Keratinocyte (primary cell): ENCODE results near the gene FXYD1.

Experiments
- EZH2 ChIP-seq: IDR thresholded peaks from one replicate; pipeline ENCODE4 v1.6.1; 2012; ENCODE audit warnings: inconsistent platforms, mild to moderate bottlenecking, low read length, moderate library complexity
- TF ChIP-seq, protein P1 (sequence below), 3 experiments: IDR thresholded peaks in 1 of 3; conservative IDR thresholded peaks in 1 of 3; optimal IDR thresholded peaks in 1 of 3; 2 replicates in 2 of 3; 3 replicates in 1 of 3; pipeline versions ENCODE3 to v1.5.1; 2011; ENCODE audit warnings: low read length in 3 of 3, mild to moderate bottlenecking in 3 of 3, moderate library complexity in 2 of 3, control low read depth in 1 of 3, inconsistent platforms in 1 of 3; ENCODE audit not compliant: insufficient read depth in 2 of 3; ENCODE audit errors: extremely low read depth in 1 of 3

GRCh38 chr19:35174226-35174625, 35.6 kb downstream of the FXYD1 start:
- no peak for TF ChIP-seq EZH2
- TF ChIP-seq, protein P1, sequence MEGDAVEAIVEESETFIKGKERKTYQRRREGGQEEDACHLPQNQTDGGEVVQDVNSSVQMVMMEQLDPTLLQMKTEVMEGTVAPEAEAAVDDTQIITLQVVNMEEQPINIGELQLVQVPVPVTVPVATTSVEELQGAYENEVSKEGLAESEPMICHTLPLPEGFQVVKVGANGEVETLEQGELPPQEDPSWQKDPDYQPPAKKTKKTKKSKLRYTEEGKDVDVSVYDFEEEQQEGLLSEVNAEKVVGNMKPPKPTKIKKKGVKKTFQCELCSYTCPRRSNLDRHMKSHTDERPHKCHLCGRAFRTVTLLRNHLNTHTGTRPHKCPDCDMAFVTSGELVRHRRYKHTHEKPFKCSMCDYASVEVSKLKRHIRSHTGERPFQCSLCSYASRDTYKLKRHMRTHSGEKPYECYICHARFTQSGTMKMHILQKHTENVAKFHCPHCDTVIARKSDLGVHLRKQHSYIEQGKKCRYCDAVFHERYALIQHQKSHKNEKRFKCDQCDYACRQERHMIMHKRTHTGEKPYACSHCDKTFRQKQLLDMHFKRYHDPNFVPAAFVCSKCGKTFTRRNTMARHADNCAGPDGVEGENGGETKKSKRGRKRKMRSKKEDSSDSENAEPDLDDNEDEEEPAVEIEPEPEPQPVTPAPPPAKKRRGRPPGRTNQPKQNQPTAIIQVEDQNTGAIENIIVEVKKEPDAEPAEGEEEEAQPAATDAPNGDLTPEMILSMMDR (optimal IDR thresholded peaks at IDR 0.05 in 1 of 3, IDR thresholded peaks at IDR 0.05 in 1 of 3, conservative IDR thresholded peaks at IDR 0.05 in 1 of 3; ENCODE audit: extremely low read depth in 1 of 3, insufficient read depth in 2 of 3, low read length in 3 of 3): no peak
